ENCODE data around the gene TGM1. TPM values are rescaled to one million over a fixed set of nuclear protein-coding genes. Genes with fewer than 3 reads are reported as not detected.

Gene TGM1
- total and polyA plus RNA-seq, 10 of the 15 experiments (the other 5 are each of a cell fraction or from before 2014, with no cell fraction given), result 0.05 to 5.9 (median 1.8) TPM

DNA sequence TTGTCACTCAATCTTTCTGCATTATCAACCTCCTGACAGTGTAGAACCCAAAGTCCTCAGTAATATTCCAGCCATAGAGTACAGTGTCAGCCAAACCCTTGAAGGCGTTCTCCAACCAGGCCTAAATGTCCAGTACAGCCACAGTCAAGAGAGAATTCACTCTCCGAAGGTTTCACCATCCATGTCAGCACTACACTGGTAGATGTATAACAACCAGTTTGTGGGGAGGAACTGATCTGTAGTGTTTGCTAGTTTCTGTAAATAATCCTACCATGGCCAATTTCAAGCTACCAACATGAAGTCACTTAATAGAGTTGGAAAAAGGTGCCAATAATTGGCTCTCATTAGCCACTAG, 46.7 kb downstream of the TGM1 start:
- H2AFZ ChIP-seq (ENCODE audit: control insufficient read depth, low read depth, low read length), result no peak overlapping the region
- H3K27ac ChIP-seq (ENCODE audit: control insufficient read depth, insufficient read depth), result no peak overlapping the region
- intact Hi-C loops (cut with micrococcal nuclease; ENCODE audit: unreplicated experiment) (loop anchor here (1.0 to 10.0 kb wide), 4 partner anchors 26 to 202 kb away; partner anchors contain the start of genes RABGGTA and TINF2), in situ Hi-C loops (cut with MboI) (no loop called here)
- no peak for DNase-seq (ENCODE audit: low read depth, low spot score)
- ChIA-PET SMC1A (ENCODE audit: uncharacterized antibody, unreplicated experiment) (interaction anchor here (0.8 to 2.6 kb wide), 9 partner anchors 19 to 136 kb away, joined by 3 to 17 read pairs (median 5); partner anchors contain the start of genes CIDEB, IRF9 and TINF2), RAD21 (ENCODE audit: unreplicated experiment) (interaction anchor here (0.7 to 3.6 kb wide), 14 partner anchors 12 to 150 kb away, joined by 3 to 23 read pairs (median 6); partner anchors contain the start of genes CIDEB, DHRS1, EMC9 and NOP9), CTCF (interaction anchor here (0.7 to 6.3 kb wide), 20 partner anchors 8 to 108 kb away, joined by 3 to 54 read pairs (median 5); partner anchors contain the start of genes CIDEB, DCAF11, DHRS1 and IRF9), POLR2A (interaction anchor here (0.9 to 3.6 kb wide), 10 partner anchors 12 to 83 kb away, joined by 3 to 18 read pairs (median 6); partner anchors contain the start of genes DHRS1, IRF9, NOP9 and PSME2)
- peaks cover 15% of the 10 kb centered on the region for H3K4me1 ChIP-seq (ENCODE audit: control insufficient read depth, insufficient read depth, low read length)
- H3K36me3 ChIP-seq (ENCODE audit: control insufficient read depth in 2 of 2, insufficient read depth in 2 of 2, low read length in 1 of 2), result peaks cover 2 to 15% of the 10 kb centered on the region in 2 experiments
- H4K20me1 ChIP-seq (ENCODE audit: control insufficient read depth, insufficient read depth), result no peaks in the 10 kb centered on the region
- WGBS (ENCODE audit: insufficient coverage, insufficient replicate concordance, low lambda C conversion rate, missing lambda C conversion rate), result 61% methylated on average over 2 of the region's 2 CpGs
- FAIRE-seq, result no peak
- no peak overlapping the region for H3K4me3 ChIP-seq
- no peaks in the 10 kb centered on the region for H3K27me3 ChIP-seq (replicated peaks in 1 of 2; ENCODE audit: control insufficient read depth in 2 of 2, insufficient read depth in 2 of 2, low read length in 1 of 2)
- peak overlapping the region; percentile 85; the same call in 1 of the 2 replicates for H3K9ac ChIP-seq (ENCODE audit: control insufficient read depth, insufficient read depth, low read length)
- no peak for ATAC-seq
- H3K9me3 ChIP-seq (replicated peaks; ENCODE audit: control insufficient read depth, insufficient read depth, low read length), result no peaks in the 10 kb centered on the region
- H3K79me2 ChIP-seq (ENCODE audit: control insufficient read depth, insufficient read depth, low read length), result peaks cover 20% of the 10 kb centered on the region
- H3K4me2 ChIP-seq (ENCODE audit: control insufficient read depth, insufficient read depth), result peak overlapping the region; percentile 75
- BruUV-seq (replicated peaks), result no TSS peak
- TF ChIP-seq, protein P1, sequence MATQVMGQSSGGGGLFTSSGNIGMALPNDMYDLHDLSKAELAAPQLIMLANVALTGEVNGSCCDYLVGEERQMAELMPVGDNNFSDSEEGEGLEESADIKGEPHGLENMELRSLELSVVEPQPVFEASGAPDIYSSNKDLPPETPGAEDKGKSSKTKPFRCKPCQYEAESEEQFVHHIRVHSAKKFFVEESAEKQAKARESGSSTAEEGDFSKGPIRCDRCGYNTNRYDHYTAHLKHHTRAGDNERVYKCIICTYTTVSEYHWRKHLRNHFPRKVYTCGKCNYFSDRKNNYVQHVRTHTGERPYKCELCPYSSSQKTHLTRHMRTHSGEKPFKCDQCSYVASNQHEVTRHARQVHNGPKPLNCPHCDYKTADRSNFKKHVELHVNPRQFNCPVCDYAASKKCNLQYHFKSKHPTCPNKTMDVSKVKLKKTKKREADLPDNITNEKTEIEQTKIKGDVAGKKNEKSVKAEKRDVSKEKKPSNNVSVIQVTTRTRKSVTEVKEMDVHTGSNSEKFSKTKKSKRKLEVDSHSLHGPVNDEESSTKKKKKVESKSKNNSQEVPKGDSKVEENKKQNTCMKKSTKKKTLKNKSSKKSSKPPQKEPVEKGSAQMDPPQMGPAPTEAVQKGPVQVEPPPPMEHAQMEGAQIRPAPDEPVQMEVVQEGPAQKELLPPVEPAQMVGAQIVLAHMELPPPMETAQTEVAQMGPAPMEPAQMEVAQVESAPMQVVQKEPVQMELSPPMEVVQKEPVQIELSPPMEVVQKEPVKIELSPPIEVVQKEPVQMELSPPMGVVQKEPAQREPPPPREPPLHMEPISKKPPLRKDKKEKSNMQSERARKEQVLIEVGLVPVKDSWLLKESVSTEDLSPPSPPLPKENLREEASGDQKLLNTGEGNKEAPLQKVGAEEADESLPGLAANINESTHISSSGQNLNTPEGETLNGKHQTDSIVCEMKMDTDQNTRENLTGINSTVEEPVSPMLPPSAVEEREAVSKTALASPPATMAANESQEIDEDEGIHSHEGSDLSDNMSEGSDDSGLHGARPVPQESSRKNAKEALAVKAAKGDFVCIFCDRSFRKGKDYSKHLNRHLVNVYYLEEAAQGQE (IDR thresholded peaks at IDR 0.05; ENCODE audit: low read depth, low read length), result no peak
- TF ChIP-seq, protein P2, sequence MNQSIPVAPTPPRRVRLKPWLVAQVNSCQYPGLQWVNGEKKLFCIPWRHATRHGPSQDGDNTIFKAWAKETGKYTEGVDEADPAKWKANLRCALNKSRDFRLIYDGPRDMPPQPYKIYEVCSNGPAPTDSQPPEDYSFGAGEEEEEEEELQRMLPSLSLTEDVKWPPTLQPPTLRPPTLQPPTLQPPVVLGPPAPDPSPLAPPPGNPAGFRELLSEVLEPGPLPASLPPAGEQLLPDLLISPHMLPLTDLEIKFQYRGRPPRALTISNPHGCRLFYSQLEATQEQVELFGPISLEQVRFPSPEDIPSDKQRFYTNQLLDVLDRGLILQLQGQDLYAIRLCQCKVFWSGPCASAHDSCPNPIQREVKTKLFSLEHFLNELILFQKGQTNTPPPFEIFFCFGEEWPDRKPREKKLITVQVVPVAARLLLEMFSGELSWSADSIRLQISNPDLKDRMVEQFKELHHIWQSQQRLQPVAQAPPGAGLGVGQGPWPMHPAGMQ (IDR thresholded peaks at IDR 0.05; ENCODE audit: borderline replicate concordance), result no peak
- no peak for TF ChIP-seq PKNOX1 (IDR thresholded peaks at IDR 0.05)
- TF ChIP-seq CHD2 (IDR thresholded peaks at IDR 0.05; ENCODE audit: borderline replicate concordance, low read depth, low read length), result no peak
- TF ChIP-seq YBX1 (IDR thresholded peaks at IDR 0.05), result no peak
- TF ChIP-seq SPI1 (IDR thresholded peaks at IDR 0.05; ENCODE audit: borderline replicate concordance, insufficient read depth, low read depth, low read length), result no peak
- no peak for TF ChIP-seq CBX3 (IDR thresholded peaks at IDR 0.05; ENCODE audit: borderline replicate concordance, low read depth)
- TF ChIP-seq SUZ12 (IDR thresholded peaks at IDR 0.05; ENCODE audit: unreplicated experiment), result no peak
